ACHN (cell line): ENCODE measurements around the gene RBM22.

Experiments
- DNase-seq: peaks from one replicate; pipeline ENCODE4 v3.0.0-alpha.2; 2015
- in situ Hi-C: cut with HindIII; loops from 2 replicates; pipeline ENCODE4 v1.10.0; 2017; ENCODE audit warnings: low sequenced_read_pairs, low pct_ligation_motif_present, low pct_unique_long_range_greater_than_20kb

RBM22 gene

GRCh38 chr5:150656191-150657132, 44.4 kb downstream of the RBM22 start:
- DNase-seq, result peak; percentile 57
- in situ Hi-C loops, result no loop called here

DNA sequence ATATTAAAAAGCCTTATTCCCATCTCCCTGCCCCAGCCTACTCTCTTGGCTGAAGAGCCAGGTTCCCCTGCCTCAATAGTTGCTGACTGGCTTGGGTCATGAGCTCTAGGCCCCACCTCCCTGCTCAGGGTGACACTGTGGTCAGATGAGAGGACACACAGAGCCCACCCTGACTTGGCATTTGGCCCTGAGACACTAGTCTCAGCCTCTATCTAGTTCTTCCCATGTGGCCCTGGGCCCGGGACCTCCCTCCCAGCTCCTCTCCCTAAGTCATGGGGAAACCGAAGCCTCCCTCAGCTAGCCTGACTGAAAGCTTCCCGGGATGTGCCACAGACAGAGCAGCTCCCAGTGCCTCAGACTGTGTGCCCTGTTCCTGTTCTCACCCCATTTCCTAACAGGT, 45.6 kb downstream of the RBM22 start:
- DNase-seq, result no peak
- in situ Hi-C loops, result no loop called here

DNA sequence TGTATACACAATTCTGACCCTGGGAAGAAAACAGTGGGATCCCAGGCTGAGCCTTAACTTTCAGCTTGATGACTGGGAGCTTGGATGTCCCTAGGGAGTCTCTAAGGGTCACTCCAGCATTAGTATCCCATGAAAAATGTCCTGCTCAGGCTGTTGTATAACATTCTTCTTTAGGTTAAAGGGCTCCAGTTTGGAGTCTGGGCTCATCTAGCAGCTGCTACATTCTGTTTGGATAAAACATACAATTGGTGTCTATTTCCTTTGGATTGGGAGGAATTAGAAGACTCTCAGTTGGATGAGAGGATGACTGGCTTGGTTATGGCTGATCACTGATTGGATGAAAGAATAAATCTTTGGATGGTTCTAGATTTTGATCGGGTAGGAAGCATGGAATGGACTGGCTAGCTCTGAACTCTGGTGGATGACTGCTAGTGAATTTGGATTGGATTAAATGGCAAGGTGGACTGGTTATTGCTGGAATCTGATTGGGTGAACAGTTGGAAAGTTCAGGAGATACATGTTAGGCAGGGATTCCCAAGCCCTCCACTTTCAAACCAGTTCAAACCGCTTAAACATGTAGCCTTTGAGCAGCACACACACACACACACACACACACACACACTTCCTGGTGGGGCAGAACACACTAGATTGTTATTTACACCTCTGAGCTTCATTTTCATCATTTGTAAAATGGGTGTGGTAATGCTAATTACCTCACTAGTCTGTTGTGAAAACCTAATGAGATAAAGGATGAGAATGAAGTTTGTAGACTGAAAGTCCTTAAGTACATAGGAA, 46.9 kb downstream of the RBM22 start:
- no peak for DNase-seq
- in situ Hi-C loops, result no loop called here

- in situ Hi-C loops, result no loop called here
- DNase-seq, result no peak
Measured at GRCh38 chr5:150653145-150653761, 47.6 kb downstream of the RBM22 start.

- DNase-seq, result no peak
- in situ Hi-C loops, result no loop called here
Measured at GRCh38 chr5:150651924-150652671, 48.8 kb downstream of the RBM22 start.

- in situ Hi-C loops, result no loop called here
- no peak for DNase-seq
Measured at GRCh38 chr5:150651382-150651781, 49.5 kb downstream of the RBM22 start.

GRCh38 chr5:150650021-150651006, 50.5 kb downstream of the RBM22 start:
- in situ Hi-C loops, result no loop called here
- DNase-seq, result no peak

- DNase-seq, result no peak
- in situ Hi-C loops, result no loop called here
Measured at GRCh38 chr5:150649108-150650020, 51.5 kb downstream of the RBM22 start.

- DNase-seq, result no peak
- in situ Hi-C loops, result no loop called here
Measured at GRCh38 chr5:150648294-150649107, 52.4 kb downstream of the RBM22 start.

GRCh38 chr5:150647275-150648251, 53.3 kb downstream of the RBM22 start:
- DNase-seq, result no peak
- in situ Hi-C loops, result no loop called here

DNA sequence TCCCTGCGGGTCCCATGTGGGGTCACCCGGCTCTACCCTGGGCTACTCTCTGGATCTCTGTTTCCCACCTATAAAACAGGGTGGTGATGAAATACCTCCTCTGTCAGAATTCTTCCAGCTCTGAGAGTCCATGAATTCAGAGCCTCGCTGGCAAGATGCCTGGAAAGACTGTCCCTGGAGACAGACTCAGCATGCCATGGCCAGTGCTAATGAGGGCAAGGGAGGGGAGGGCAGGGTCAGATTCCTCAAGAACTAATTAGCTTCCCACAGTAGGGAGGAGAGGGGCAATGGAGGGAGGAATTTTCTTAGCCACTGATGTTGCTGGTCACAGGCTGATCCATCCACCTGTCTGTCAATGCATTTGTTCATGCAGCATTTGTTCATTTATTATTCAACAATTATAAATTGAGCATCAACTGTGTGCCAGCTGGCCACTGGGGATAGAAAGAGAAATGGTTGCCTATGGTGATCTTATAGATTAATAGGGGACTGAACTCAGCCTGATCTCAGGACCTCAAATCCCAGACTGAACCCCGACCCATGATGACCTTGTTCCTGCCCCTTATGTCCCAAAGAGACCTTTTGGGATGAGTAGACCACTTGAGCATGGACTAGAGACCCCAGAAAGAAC, 55.7 kb downstream of the RBM22 start:
- DNase-seq, result no peak
- in situ Hi-C loops, result no loop called here

DNA sequence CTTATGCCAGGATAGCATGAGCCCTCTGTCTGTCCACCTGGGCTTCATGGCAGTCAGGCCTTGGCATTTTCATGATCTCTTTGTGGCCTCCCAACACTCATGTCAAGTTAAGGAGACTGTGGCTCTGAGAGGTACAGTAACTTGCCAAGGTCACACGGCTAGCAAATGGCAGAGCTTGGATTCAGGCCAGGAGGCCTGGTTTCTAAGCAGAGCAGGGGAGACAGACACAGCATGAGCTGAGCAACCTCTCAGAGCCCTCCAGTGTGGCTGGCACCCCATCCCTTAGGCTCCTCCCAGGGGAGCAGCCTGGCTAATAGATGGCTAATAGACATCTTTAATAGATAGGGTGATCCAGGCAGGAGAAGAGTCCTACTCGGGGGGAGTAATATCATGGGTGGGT, 56.3 kb downstream of the RBM22 start:
- no peak for DNase-seq
- in situ Hi-C loops, result no loop called here

- in situ Hi-C loops, result no loop called here
- no peak for DNase-seq
Measured at GRCh38 chr5:150644058-150644457, 56.8 kb downstream of the RBM22 start.

- in situ Hi-C loops, result no loop called here
- no peak for DNase-seq
Measured at GRCh38 chr5:150642991-150643710, 57.7 kb downstream of the RBM22 start.
